ENCODE data around the gene ATP8B1.

The ATP8B1 gene

DNA sequence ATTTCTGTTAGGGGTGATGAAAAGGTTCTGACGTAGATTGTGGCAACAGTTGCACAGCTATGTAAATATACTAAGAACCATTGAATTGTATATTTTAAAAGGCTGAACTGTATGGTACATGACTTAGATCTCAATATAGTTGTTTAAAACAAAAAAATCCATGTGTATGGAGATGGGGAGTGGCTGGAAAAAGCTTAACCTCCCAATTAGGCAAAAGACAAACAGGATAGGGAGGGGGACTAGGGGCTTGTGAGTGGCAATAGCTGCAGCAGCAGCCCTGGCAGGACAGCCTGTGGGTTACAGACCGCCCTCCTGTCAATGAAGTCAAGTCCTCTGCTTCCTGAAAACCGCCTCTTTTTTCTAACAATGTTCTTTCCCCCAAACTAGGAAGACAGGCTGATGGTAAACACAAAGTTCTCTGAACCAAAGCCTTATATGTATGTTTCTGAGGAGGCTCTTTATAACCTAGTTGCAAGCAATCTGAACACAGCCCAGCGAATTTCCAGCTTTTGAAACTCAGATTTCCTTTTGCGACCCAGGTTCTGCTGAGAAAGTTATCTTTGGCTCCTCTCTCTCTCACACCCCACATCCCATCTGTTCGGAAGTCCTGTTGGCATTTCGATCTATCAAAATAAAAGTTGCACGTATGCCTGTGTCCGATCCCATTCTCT, 10.3 kb downstream of the ATP8B1 start:
- DNase-seq, result no peak

DNA sequence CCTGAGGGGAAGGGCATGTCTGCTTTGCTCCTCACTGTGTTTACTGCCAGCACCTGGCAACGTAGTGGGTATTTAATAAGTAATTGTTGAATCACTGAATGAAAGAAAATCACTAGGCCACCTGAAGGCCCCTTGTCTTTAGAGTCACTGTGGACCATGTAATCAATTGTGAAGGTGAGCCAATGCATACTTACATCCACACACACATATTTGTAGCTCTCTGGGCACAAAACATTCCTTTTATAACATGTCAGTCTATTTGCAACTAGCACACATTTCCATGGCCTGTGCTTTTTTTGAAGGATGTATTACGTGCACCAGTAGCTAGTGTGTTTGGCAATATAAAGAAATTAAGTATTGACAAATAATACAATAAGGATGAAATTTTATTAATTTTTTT, 11.2 kb downstream of the ATP8B1 start:
- no peak for DNase-seq

DNA sequence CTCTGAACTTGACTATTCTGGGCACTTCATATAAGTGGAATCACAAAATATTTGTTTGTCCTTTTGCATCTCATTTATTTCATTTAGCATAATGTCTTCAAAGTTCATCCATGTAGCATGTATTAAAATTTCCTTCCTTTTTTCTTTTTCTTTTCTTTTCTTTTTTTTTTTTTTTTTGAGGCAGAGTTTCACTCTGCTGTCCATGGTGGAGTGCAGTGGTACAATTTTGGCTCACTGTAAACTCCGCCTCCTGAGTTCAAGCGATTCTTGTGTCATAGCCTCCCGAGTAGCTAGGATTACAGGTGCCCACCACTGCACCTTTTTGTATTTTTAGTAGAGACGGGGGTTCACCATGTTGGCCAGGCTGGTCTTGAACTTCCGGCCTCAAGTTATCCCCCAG, 11.9 kb downstream of the ATP8B1 start:
- DNase-seq, result no peak

DNA sequence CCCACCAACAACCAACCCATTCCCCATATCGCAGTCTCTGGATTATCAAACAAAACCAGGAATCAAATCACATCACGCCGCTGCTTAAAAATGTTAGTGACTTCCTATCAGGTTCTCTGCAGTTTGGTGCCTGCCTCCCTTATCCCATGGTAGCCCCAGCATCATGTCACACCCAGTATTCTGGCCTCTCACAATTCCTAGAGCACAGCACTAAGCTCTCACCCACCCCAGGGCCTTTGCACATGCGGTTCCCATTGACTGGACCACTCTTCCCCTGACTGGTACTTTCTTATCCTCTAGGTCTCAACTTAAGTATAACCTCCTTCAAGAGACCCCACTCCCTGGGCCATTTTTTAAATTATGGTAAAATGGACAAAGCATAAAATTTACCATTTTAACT, 12.8 kb downstream of the ATP8B1 start:
- DNase-seq, result no peak

DNA sequence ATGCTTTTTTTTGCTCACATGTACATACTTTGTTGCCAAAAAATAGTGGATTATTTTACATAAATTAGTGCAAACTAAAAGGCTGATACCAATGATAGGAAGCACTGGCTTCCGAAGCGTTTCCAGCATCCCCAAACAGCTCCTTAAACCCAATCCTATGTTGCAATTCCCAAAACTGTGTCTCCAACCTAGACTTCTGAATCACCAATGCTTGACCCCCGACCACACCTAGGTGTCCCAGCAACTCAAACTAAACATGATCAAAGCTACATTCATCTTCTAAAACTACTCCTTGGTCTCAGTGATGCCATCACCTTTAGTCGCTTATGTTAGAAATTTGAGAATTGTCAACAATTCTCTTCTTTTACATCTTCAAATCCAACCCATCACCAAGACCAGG, 13.4 kb downstream of the ATP8B1 start:
- DNase-seq, result no peak

DNA sequence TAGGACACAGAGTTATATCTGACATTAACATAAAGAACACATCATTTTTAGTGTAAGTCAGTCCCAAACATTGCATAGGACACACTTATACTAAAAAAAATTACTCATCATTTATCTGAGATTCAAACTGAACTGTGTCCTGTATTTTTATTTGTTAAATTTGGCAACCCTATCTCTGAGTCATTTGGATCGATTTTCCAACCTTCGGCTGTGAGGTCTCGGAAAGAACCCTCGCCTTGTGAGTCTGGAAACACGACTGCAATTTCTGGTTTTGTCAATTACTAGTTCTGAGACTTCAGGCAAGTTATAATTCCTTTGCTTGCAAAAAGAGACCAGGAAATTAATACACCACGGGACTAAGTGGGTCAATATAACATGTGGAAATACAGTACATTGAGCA, 14.0 kb downstream of the ATP8B1 start:
- no peak for DNase-seq

DNA sequence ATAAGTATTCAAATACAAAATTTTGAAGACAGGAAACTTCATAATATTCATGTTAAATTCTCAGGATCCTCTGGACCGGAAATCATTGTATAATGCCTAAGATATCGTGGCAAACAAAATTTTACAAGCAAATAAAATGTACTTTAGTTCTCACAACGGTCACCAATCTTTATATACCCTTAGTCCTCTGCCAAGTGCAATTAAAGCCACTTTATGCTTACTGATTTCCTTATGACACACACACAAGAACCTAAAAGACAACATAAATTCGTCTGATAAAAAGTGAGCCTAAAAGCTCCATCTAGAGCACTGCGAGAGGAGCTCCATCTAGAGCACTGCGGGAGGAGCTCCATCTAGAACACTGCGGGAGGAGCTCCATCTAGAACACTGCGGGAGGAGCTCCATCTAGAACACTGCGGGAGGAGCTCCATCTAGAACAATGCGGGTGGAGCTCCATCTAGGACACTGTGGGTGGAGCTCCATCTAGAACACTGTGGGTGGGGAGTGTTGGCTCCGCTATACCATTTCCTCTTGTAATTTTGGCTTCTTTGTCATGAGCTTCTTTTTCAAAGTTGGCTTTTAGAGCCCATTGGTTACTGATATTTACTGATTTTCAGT, 15.9 kb downstream of the ATP8B1 start:
- DNase-seq, result no peak

DNA sequence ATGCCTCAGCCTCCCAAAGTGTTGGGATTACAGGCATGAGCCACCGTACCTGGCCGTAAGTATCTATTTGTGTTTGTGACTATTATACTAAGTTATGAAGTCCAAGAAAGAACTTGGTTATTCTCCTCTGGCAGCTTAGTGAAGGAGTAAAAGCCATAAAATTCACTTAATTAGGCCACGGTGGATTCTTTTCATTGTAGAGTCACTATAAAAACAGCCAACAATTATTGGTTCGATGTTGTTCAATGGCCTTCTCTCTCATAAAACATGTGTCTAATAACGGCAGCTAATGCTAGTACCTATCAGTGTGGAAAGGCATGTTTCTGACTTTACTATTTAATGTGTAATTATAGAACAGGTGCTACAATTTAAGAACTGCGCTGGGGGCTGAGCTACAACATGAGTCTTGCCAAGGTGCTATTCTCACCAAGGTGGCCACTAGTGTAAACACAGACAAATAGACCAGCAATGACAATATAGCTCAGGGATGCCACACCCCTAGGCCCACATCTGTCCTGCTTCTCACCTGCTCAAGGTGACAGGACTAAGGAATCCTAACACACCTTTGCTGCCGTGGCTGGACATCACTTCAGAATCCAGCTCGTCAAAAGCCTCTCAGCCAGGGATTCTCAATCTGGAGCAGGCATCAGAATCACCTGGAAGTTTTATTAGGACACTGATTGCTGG, 17.2 kb downstream of the ATP8B1 start:
- no peak for DNase-seq

DNA sequence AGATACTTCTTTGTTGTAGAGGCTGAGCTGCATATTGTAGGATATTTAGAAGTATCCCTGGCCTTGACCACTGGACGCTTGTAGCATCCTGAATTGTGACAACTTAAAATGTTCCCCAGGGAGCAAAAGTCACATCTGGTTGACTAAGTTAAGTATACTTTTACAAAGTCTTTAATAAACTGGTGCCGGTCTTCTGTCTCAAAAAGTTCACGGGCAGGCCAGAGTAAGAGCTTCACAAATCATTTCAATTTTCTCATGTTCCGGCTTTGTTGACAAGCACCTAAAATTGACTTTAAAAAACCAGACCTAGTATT, 18.4 kb downstream of the ATP8B1 start:
- DNase-seq, result no peak

DNA sequence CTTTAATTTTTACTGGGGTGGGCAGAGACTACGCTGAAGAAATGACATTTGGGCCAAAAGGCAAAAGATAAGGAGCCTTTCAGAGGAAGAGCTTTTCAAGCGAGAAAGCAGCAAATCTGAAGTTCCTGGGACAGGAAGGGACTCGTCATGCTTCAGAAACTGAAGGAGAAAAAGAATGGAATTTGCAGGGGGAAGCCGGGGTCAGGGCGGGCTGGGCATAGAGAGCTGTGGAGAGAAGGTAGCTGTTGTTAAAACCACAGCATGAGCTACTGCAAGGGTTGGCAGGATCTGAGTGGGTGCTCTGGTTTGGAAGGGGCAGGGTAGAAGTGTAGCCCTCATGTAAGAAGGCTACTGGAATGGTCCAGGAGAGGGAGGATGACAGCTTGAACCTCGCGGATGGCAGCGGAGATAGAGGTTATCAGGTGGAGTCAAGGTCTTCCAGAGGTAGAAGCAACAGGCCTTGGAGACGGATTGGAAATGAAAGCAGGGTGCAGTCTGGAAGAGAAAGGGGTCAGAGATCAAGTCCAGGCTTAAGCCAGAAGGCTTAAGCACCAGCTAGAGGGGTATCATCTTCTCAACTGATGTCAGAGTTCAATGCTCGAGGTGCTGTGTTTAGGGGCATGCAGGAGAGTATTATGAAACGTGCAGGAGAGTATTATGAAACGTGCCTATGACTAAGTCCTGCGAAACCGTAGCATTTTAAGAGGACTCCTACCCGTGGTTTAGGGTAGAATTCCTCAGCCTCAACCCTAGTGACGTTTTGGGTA, 18.9 kb downstream of the ATP8B1 start:
- DNase-seq, result no peak

DNA sequence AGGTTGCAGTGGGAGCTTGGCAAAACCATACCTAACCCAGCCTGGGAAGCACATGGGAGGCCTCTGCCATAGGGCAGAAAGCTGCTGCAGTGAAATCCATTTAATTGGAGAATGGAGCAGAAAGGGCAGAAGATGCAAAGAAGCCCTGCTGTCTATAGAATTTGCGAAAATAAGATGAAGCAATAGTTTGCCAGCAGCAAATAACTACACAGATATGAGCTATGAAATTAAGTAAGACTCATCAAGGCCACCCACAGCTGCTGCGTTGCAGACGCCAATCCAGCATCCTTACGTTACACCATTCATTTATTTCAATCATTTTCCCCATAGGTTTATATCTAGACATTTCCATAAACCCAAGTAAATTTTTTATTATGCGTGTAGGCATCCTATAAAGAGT, 21.1 kb downstream of the ATP8B1 start:
- DNase-seq, result no peak

DNA sequence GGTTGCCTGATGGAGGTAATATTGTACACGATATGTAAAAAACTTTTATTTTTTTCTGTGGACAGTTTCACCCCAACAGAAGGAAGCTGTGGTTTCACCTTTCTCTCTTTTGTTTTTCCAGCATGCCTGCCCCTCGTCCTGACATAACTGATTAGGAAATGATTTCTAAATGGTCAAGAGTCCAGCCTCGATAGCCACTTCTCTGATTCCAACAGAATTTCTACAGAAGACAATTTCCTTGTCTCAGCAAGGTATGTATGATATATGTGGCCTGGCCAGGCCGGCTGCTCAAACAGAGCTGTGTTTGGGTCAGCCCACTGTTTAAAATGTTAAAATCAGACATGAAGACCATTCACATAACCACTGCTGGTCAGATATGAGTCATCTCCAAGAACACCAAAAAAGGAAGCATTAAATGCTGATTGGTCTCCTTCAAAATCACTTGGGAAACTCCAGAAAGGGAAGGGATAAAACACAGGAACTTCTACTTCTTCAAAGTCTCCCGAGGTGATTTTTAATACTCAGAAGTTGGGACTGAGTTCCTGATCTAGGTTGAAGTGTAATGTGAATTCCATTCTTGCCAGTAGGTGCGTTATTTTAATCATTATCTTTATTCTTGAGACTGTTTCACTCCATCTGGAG, 22.3 kb downstream of the ATP8B1 start:
- DNase-seq, result no peak

DNA sequence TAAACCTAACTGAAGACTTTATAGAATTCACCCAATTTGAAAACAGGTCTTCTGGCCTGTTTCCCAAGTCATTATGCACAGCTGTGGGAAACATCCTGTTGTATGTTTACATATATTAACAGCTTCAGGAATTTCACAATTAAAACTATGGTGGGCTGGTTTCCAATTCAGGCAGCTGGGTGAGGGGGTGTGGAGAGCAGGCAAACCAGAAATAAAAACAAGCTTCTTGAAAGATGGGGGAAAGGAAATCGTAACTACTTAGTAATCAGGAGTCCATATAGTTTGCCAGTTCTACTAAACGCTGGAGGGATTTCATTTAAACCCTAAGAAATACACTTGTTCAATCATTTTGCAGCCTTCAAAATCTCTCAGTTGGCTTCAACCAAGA, 22.8 kb downstream of the ATP8B1 start:
- no peak for DNase-seq

DNA sequence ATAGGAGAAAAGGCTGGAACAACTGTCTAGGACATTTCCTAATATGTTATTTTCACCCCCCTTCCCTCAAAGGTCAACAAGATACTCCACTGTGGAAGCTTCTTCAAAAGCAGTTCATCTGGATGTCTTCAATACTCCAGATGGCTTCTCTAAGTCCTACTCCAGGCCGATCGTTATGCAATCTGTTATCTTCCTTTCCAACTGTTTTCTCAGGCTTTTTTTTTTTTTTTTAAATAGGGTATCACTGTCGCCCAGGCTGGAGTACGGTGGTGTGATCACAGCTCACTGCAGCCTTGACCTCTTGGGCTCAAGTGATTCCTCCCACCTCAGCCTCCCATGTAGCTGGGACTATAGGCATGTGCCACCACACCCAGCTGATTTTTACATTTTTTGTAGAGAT, 26.3 kb downstream of the ATP8B1 start:
- no peak for DNase-seq

DNA sequence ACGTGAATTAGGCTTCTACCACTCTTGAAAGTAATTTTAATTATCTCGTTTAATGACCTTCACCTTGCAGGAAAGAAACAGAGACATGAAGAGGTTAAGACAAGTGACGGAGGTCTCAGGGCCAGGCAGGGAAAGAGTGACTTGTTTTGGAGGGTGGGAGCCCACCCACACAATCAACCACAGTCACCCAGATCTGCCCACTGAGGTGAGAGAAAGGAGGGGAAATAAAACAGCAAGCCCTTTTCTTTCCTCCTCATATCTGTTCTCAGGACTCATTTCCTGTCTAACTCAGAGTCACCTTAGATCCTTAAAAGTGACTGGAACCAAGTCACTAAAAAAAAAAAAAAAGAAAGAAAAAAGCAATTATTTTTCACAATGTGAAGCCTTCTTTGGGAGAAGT, 26.8 kb downstream of the ATP8B1 start:
- no peak for DNase-seq

DNA sequence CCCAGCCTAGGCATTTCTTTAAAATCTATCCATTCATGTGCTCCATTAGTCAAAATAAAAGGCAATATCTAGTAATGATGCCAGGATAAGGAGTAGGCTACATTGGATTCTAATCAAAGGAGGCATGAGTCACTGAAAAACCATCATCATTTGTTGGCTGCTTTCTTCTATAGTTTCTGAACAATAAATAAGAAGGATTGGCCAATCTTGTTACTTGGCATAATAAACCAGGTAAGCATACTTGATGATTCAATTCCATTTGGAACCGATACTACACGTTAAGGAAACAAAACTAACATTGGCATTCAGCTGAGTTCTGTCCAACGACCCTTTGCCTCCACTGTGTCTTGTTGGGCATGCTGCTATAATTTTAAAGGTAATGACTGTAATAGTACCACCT, 27.2 kb downstream of the ATP8B1 start:
- DNase-seq, result no peak

DNA sequence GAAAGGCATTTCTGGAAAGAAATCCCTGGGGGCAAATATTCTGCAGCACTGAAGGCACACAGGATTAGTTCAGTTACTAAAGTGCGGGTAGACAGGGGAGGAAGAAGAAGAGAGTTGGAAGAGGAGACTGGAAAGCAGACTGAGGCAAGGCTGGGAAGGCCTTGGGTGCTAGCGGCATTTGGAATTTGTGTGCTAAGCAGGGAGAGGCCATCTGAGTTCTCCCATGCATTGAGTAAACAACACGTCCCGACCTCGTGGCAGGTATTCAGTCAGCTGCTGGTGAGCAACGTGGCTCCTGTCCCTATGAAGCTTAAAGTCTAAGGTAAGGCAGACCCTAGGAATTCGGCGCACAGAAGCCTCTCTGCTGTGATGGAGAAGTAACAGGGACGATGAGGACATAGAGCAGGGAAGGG, 30.7 kb downstream of the ATP8B1 start:
- no peak for DNase-seq

DNA sequence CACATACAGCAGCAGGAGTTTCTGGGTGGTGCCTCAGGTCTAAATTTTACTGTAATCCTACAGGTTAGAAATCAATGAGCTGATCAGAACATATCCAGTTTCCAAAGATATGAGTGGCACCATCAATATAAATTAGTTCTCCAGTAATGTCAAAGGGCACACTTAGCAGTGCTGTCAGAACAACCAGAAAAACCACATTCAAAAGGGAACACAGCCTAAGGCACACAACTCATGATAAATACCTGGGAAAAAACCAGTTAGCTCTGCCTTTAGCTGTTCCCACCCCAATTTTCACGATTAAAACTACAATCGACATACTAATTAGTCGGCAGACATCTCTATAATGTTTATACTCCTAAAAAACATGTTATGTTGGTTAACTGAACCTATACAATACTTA, 31.5 kb downstream of the ATP8B1 start:
- DNase-seq, result no peak

DNA sequence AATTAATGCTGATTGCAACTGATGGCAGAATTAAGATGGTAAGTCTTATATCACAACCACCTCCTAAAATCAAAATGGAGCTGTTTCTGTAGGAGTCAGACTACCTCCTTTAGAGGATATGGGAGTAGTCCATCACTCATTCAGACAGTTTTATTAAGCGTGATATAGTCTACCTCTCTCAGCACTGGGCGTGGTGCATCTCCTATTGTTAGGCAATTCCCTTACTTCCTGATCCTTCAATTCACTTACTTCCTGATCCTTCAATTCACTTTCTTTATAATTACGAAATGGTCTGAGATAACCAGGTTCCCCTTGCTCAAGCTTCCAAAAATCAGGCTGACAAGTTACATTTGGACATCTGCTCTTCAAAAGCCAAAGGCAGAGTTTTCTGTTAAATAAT, 31.9 kb downstream of the ATP8B1 start:
- no peak for DNase-seq

DNA sequence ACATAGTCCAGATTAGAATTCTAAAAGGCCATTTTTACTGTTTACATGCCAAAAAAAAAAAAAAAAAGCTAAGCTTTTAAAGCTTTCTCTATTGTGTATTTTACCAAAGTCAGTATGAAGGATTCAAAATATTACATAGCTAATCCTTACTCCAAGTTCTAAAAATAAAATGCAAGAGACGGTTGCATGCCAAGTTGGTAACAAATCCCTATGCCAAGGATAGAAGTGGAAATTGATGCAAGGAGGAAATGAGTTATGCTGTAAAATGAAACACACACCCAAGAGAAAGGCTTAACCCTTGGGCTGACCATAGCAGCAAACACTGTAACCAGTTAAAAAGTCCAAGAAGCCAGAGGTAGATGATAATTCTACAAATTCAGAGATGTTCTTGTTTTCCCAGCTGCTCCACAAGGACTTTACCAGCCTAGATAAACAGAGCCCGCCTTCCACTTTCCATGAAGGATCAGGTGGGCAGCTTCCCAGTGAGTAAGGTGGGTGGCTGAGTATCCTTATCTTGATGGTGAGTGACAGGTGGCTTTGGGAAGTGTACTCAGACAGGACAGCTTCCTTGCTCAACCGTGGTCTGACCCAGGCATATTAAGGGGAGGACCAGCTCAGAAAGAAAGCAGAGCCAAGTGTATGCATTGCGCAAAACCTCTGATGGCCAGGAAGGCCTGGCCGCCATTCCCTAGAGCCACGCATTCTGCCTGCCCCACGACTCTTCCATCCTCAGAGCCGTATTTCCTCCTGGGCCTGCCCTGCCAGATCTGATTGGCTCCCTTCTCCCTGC, 34.4 kb downstream of the ATP8B1 start:
- DNase-seq, result no peak

All from hypothalamus (tissue), 51 donors.